HEK293T (cell line): ENCODE data around the gene DTHD1.

ENCODE experiments used
- CTCF ChIA-PET: fragments of 350-600 bp; formaldehyde crosslinking; extraction: SDS; loops from one replicate; lab custom pipeline; 2021; ENCODE audit warnings: antibody characterized with exemption, inconsistent platforms; lab: Yijun Ruan, JAX
- POLR2A ChIA-PET: fragments of 350-600 bp; formaldehyde crosslinking; extraction: SDS; loops from one replicate; lab custom pipeline; 2020; ENCODE audit warnings: antibody characterized with exemption, inconsistent platforms; lab: Yijun Ruan, JAX
- DNase-seq: peaks from one replicate; pipeline ENCODE4 v3.0.0; 2012; ENCODE audit warnings: mixed read lengths; ENCODE audit errors: extremely low spot score
- ARNT ChIP-seq: fragments of 450-650 bp; IDR thresholded peaks from 2 replicates; pipeline ENCODE4 v1.6.1; 2017; ENCODE audit warnings: mild to moderate bottlenecking
- BHLHE40 ChIP-seq: fragments of 450-650 bp; IDR thresholded peaks from 2 replicates; pipeline ENCODE4 v1.6.1; 2016; ENCODE audit warnings: mild to moderate bottlenecking, moderate library complexity, borderline replicate concordance
- CTBP1 ChIP-seq: fragments of 450-650 bp; IDR thresholded peaks from 2 replicates; pipeline ENCODE4 v1.6.1; 2016; ENCODE audit warnings: borderline replicate concordance
- ELF4 ChIP-seq: fragments of 450-650 bp; IDR thresholded peaks from 2 replicates; pipeline ENCODE4 v1.6.1; 2017; ENCODE audit warnings: antibody characterized with exemption
- FOXA1 ChIP-seq: fragments of 450-650 bp; IDR thresholded peaks from 2 replicates; pipeline ENCODE4 v1.6.1; 2016; ENCODE audit warnings: mild to moderate bottlenecking
- FOXK2 ChIP-seq: fragments of 450-650 bp; IDR thresholded peaks from 2 replicates; pipeline ENCODE4 v1.6.1; 2016; ENCODE audit warnings: mild to moderate bottlenecking
- FOXM1 ChIP-seq: fragments of 450-650 bp; IDR thresholded peaks from 2 replicates; pipeline ENCODE4 v1.6.1; 2017; ENCODE audit warnings: mild to moderate bottlenecking, borderline replicate concordance
- HDGF ChIP-seq: fragments of 450-650 bp; IDR thresholded peaks from 2 replicates; pipeline ENCODE4 v1.6.1; 2017; ENCODE audit warnings: antibody characterized with exemption, borderline replicate concordance
- L3MBTL2 ChIP-seq: fragments of 450-650 bp; conservative IDR thresholded peaks from 2 replicates; pipeline ENCODE4 v1.6.1; 2016; ENCODE audit warnings: mild to moderate bottlenecking
- LEF1 ChIP-seq: fragments of 450-650 bp; IDR thresholded peaks from 2 replicates; pipeline ENCODE4 v1.6.1; 2017; ENCODE audit warnings: mild to moderate bottlenecking, borderline replicate concordance
- NFRKB ChIP-seq: fragments of 450-650 bp; IDR thresholded peaks from 2 replicates; pipeline ENCODE4 v1.6.1; 2016; ENCODE audit warnings: mild to moderate bottlenecking, moderate library complexity
- SP1 ChIP-seq: fragments of 450-650 bp; IDR thresholded peaks from 2 replicates; pipeline ENCODE4 v1.6.1; 2017
- SUZ12 ChIP-seq: fragments of 450-650 bp; IDR thresholded peaks from 2 replicates; pipeline ENCODE4 v1.6.1; 2016; ENCODE audit warnings: mild to moderate bottlenecking
- TARDBP ChIP-seq: fragments of 450-650 bp; IDR thresholded peaks from 2 replicates; pipeline ENCODE4 v1.6.1; 2016
- ZNF384 ChIP-seq: fragments of 450-650 bp; IDR thresholded peaks from 2 replicates; pipeline ENCODE4 v1.6.1; 2016
- TF ChIP-seq, protein P1 (sequence below): fragments of 450-650 bp; IDR thresholded peaks from 2 replicates; pipeline ENCODE4 v1.6.1; 2016

The DTHD1 gene

DNA sequence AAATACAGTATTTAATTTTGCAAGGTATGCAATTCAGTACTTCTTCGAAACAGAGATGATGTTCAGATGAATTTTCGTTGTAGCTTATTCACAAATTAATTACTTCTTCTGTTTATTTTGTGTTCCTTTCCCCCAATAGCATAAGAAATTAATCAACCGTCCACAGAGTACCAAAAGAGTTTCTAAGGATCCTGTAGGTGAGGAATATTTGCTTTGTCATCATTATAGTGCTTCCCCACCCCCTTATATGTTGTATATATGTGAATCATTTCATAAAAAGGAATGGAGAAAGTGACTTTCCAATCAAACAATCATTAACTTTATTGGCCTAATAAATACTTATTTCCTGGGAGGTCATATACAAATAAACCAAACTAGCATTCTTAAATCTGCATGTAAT is 57.6 kb downstream of the DTHD1 start:
- POLR2A ChIA-PET = no interaction called here
- no peak for DNase-seq
- TF ChIP-seq, protein P1, sequence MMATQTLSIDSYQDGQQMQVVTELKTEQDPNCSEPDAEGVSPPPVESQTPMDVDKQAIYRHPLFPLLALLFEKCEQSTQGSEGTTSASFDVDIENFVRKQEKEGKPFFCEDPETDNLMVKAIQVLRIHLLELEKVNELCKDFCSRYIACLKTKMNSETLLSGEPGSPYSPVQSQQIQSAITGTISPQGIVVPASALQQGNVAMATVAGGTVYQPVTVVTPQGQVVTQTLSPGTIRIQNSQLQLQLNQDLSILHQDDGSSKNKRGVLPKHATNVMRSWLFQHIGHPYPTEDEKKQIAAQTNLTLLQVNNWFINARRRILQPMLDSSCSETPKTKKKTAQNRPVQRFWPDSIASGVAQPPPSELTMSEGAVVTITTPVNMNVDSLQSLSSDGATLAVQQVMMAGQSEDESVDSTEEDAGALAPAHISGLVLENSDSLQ = no peak
- TF ChIP-seq SP1 (no peak), ELF4 (no peak), ARNT (no peak), SUZ12 (no peak), FOXM1 (no peak), HDGF (no peak), ZNF384 (no peak), FOXK2 (no peak)
- CTCF ChIA-PET = no interaction called here

DNA sequence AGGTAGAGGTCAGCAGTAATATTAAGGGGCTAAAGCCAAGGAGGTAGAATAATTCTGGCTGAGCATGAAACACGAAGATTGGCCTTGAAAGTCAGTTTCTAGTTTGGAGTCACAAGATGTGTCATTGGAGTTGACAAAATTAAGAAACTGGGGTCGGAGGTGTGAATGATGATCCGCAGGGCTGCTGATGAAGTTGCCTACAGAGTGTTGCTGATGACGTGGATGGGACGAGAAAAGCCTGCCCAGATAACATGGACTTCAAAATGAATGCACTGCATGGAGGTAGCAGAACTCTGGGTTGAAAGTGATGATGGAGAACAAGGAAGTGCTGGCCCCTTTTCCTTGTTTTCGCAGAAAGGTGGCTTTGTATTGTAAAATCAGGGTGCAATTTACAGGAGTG is 60.5 kb downstream of the DTHD1 start:
- ChIA-PET CTCF (no interaction called here), POLR2A (no interaction called here)
- TF ChIP-seq BHLHE40 (no peak), L3MBTL2 (no peak), TARDBP (no peak), ELF4 (no peak), ZNF384 (no peak), FOXK2 (no peak), FOXA1 (no peak), SUZ12 (no peak), ARNT (no peak), FOXM1 (no peak), SP1 (no peak), LEF1 (no peak), NFRKB (no peak), CTBP1 (no peak), HDGF (no peak)
- TF ChIP-seq, protein P1 = no peak
- DNase-seq = no peak

GRCh38 chr4:36343501-36344175 is 62.2 kb downstream of the DTHD1 start:
- DNase-seq = no peak
- ChIA-PET POLR2A (no interaction called here), CTCF (no interaction called here)
- no peak for TF ChIP-seq FOXM1
- no peak for TF ChIP-seq TARDBP
- no peak for TF ChIP-seq SUZ12
- no peak for TF ChIP-seq FOXK2
- TF ChIP-seq ZNF384 = no peak
- TF ChIP-seq LEF1 = no peak
- no peak for TF ChIP-seq CTBP1
- TF ChIP-seq HDGF = no peak
- no peak for TF ChIP-seq FOXA1
- no peak for TF ChIP-seq NFRKB
- TF ChIP-seq ELF4 = no peak
- TF ChIP-seq L3MBTL2 = no peak
- TF ChIP-seq ARNT = no peak
- no peak for TF ChIP-seq BHLHE40
- TF ChIP-seq SP1 = no peak
- TF ChIP-seq, protein P1 = no peak

DNA sequence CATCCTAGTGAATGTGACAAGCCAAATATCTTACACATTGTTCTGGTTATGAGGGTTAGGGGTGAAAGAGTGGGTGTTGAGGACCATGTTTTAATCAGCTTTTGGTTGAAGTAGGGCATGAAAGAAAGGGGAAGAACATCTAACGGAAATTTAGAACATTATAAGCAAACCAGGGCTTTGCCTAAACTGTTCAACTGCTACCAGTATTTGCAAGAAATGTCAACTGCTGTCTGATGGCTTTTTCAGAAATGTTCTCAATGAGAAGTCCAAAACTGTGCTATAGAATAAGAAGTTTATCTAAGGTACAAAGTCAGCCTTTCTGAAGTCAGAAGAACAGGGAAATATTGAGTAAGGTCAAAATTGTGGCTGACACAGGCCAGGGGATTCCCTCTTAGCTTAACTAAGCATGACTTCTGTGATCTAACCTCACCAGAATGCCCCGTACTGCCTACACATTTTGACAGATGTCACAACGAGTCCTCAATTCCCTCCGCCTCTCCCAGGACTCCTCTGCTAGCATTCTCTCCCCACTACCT is 67.1 kb downstream of the DTHD1 start:
- no peak for DNase-seq
- POLR2A ChIA-PET = no interaction called here
- CTCF ChIA-PET = interaction anchor here (0.5 to 0.9 kb wide), 2 partner anchors 51 to 101 kb away, joined by 3 read pairs; no protein-coding TSS in a partner anchor
- no peak for TF ChIP-seq TARDBP
- TF ChIP-seq SP1 = no peak
- TF ChIP-seq L3MBTL2 = no peak
- TF ChIP-seq SUZ12 = no peak
- no peak for TF ChIP-seq HDGF
- no peak for TF ChIP-seq FOXA1
- no peak for TF ChIP-seq ELF4
- no peak for TF ChIP-seq LEF1
- no peak for TF ChIP-seq FOXK2
- TF ChIP-seq CTBP1 = no peak
- no peak for TF ChIP-seq ZNF384
- TF ChIP-seq, protein P1 = no peak
- no peak for TF ChIP-seq ARNT
- no peak for TF ChIP-seq BHLHE40
- no peak for TF ChIP-seq FOXM1
- TF ChIP-seq NFRKB = no peak

DNA sequence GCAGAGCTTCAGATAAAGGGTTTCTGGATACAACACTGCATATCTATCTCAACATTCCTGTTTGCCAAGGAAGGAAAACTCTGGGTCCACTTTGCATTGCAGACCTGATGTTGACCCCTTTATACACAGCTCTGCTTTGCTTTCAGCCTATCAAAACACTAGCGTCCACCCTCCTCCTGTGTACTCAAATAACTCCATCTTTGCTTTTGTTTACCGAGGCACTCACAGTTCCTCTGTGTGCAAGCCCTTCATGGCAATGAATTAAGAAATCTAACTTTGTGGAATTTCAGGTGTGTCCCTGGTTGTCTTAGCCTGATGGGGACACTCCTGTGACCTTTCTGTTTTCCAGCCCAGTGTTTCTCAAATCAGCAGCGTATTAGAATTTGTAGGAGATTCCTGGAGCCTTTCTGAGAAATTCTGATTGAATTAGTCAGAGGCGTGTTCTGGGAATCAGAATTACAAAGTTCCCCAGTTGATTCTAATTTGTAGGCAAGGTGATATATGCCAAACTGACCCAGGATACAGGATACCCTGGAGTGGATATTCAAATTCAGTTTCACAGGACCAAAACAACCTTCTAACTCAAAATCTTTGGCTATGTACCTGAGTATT is 68.6 kb downstream of the DTHD1 start:
- no peak for TF ChIP-seq LEF1
- TF ChIP-seq L3MBTL2 = no peak
- no peak for TF ChIP-seq NFRKB
- TF ChIP-seq CTBP1 = no peak
- no peak for TF ChIP-seq SP1
- no peak for TF ChIP-seq TARDBP
- TF ChIP-seq, protein P1 = no peak
- no peak for TF ChIP-seq SUZ12
- no peak for TF ChIP-seq ARNT
- TF ChIP-seq HDGF = no peak
- TF ChIP-seq FOXM1 = no peak
- TF ChIP-seq BHLHE40 = no peak
- no peak for TF ChIP-seq ZNF384
- no peak for TF ChIP-seq FOXA1
- POLR2A ChIA-PET = no interaction called here
- no peak for DNase-seq
- CTCF ChIA-PET = interaction anchor here (0.6 to 1.0 kb wide), 2 partner anchors 1025 to 1042 kb away, joined by 3 read pairs; no protein-coding TSS in a partner anchor
